Tibial nerve (tissue), 4 donors: ENCODE measurements around the gene EIF1B. TPM values are rescaled to one million over a fixed set of nuclear protein-coding genes. Genes with fewer than 3 reads are reported as not detected.

Experiments
- DNase-seq, 2 donors: peaks; one replicate each; pipeline ENCODE4 v3.0.0-alpha.2; 2019; ENCODE audit warnings: low spot score in 2 of 2
- H3K27ac ChIP-seq, 4 donors: fragments of 200-600 bp; sonication (generic) in 3 of 4; one replicate each; pipeline ENCODE4 v1.5.1; 2017 to 2019; ENCODE audit warnings: mild to moderate bottlenecking in 1 of 4
- H3K27me3 ChIP-seq, 2 donors: fragments of 200-600 bp; sonication (generic) in 1 of 2; one replicate each; pipeline versions ENCODE4 v1.5.1 to v1.6.0; 2017 to 2019
- H3K36me3 ChIP-seq, 3 donors: fragments of 200-600 bp; sonication (generic); one replicate each; pipeline ENCODE4 v1.5.1; 2018 to 2019
- H3K4me1 ChIP-seq, 4 donors: fragments of 200-600 bp; sonication (generic) in 3 of 4; one replicate each; pipeline ENCODE4 v1.5.1; 2017 to 2019
- H3K4me3 ChIP-seq, 4 donors: fragments of 200-600 bp; sonication (generic) in 3 of 4; one replicate each; pipeline ENCODE4 v1.5.1; 2017 to 2019; ENCODE audit warnings: mild to moderate bottlenecking in 1 of 4, moderate library complexity in 1 of 4
- H3K9me3 ChIP-seq, 4 donors: fragments of 200-600 bp; sonication (generic) in 3 of 4; one replicate each; pipeline ENCODE4 v1.5.1; 2017 to 2019
- CTCF ChIP-seq, 5 experiments: fragments of 200-600 bp in 3 of 5; fragments of 450-650 bp in 2 of 5; sonication (generic) in 3 of 5; IDR thresholded peaks; one replicate each; pipeline ENCODE4 v1.5.1; 2016 to 2019; ENCODE audit warnings: antibody characterized with exemption in 5 of 5, mild to moderate bottlenecking in 3 of 5, moderate library complexity in 2 of 5
- EP300 ChIP-seq, 2 donors: sonication (generic); formaldehyde crosslinking; IDR thresholded peaks; one replicate each; pipeline ENCODE4 v1.6.1; 2017; ENCODE audit warnings: antibody characterized with exemption in 2 of 2, mild to moderate bottlenecking in 1 of 2
- POLR2A ChIP-seq, 2 donors: fragments of 450-650 bp; IDR thresholded peaks; one replicate each; pipeline ENCODE4 v1.6.1; 2017; ENCODE audit warnings: antibody characterized with exemption in 2 of 2, mild to moderate bottlenecking in 2 of 2, moderate library complexity in 2 of 2
- WGBS, 2 donors: methylation state at CpG; one replicate each; pipeline ENCODE4 v1.1.5; 2018; 5-methylcytosine and 5-hydroxymethylcytosine counted together
- total RNA-seq, 4 donors: library from RNA; depleted of rRNA; stranded (reverse); fragments of >200 nt; gene quantifications; one replicate each; pipeline ENCODE4 v1.1.0, GENCODE V29; 2016

The EIF1B gene
- total RNA-seq, 4 donors from 2014 or later = 24.0 to 36.9 (median 30.1) TPM

- H3K4me1 ChIP-seq = no peaks in the 10 kb centered on the region
- TF ChIP-seq CTCF (IDR thresholded peaks at IDR 0.05) (no peak), POLR2A (IDR thresholded peaks at IDR 0.05) (no peak), EP300 (IDR thresholded peaks at IDR 0.05) (no peak)
- no peak for DNase-seq
These were observed 26.6 kb downstream of the EIF1B start for GRCh38 chr3:40336101-40336500.

GRCh38 chr3:40336511-40337135 lies 27.1 kb downstream of the EIF1B start:
- H3K9me3 ChIP-seq = no peaks in the 10 kb centered on the region
- WGBS, 2 donors = 84 to 87% methylated on average over 4 of the region's 4 CpGs
- no peak for TF ChIP-seq EP300 (IDR thresholded peaks at IDR 0.05)
- TF ChIP-seq POLR2A (IDR thresholded peaks at IDR 0.05) = no peak
- no peaks in the 10 kb centered on the region for H3K27me3 ChIP-seq
- H3K4me3 ChIP-seq = no peak overlapping the region
- H3K27ac ChIP-seq = no peak overlapping the region
- H3K4me1 ChIP-seq = no peaks in the 10 kb centered on the region
- no peak for DNase-seq
- H3K36me3 ChIP-seq = no peaks in the 10 kb centered on the region

More at GRCh38 chr3:40336101-40336500, 26.6 kb downstream of the EIF1B start:
- 81 to 87% methylated on average over 1 of the region's 1 CpG for WGBS, 2 donors
- Histone ChIP-seq H3K36me3 (no peaks in the 10 kb centered on the region), H3K4me3 (no peak overlapping the region), H3K9me3 (no peaks in the 10 kb centered on the region), H3K27ac (no peak overlapping the region), H3K27me3 (no peaks in the 10 kb centered on the region)

- Histone ChIP-seq H3K36me3 (no peaks in the 10 kb centered on the region), H3K27me3 (no peaks in the 10 kb centered on the region), H3K4me3 (no peak overlapping the region), H3K27ac (no peak overlapping the region), H3K4me1 (no peaks in the 10 kb centered on the region), H3K9me3 (no peaks in the 10 kb centered on the region)
- TF ChIP-seq EP300 (IDR thresholded peaks at IDR 0.05) = no peak
- TF ChIP-seq POLR2A (IDR thresholded peaks at IDR 0.05) = no peak
- TF ChIP-seq CTCF (IDR thresholded peaks at IDR 0.05) = no peak
- 80 to 81% methylated on average over 9 of the region's 9 CpGs for WGBS, 2 donors
- DNase-seq = no peak
These were observed 27.9 kb downstream of the EIF1B start for GRCh38 chr3:40337136-40338108.

GRCh38 chr3:40339871-40340270 lies 30.4 kb downstream of the EIF1B start:
- no peaks in the 10 kb centered on the region for H3K27me3 ChIP-seq
- no peaks in the 10 kb centered on the region for H3K4me1 ChIP-seq
- no peaks in the 10 kb centered on the region for H3K9me3 ChIP-seq
- TF ChIP-seq POLR2A (IDR thresholded peaks at IDR 0.05) (no peak), EP300 (IDR thresholded peaks at IDR 0.05) (no peak), CTCF (IDR thresholded peaks at IDR 0.05) (no peak)
- no peaks in the 10 kb centered on the region for H3K36me3 ChIP-seq
- no peak overlapping the region for H3K4me3 ChIP-seq
- WGBS, 2 donors = 67 to 72% methylated on average over 1 of the region's 1 CpG
- no peak overlapping the region for H3K27ac ChIP-seq
- no peak for DNase-seq

- Histone ChIP-seq H3K9me3 (no peaks in the 10 kb centered on the region), H3K4me3 (no peak overlapping the region), H3K27ac (no peak overlapping the region), H3K36me3 (no peaks in the 10 kb centered on the region), H3K27me3 (no peaks in the 10 kb centered on the region), H3K4me1 (no peaks in the 10 kb centered on the region)
- TF ChIP-seq POLR2A (IDR thresholded peaks at IDR 0.05) (no peak), EP300 (IDR thresholded peaks at IDR 0.05) (no peak), CTCF (IDR thresholded peaks at IDR 0.05) (no peak)
- WGBS, 2 donors = 73 to 81% methylated on average over 1 of the region's 1 CpG
- no peak for DNase-seq
These were observed 31.1 kb downstream of the EIF1B start for GRCh38 chr3:40340541-40341170.
